Sigmoid colon (tissue), 4 donors: ENCODE results near the gene ABCC1.

Experiments used
- CTCF ChIP-seq, 4 experiments: fragments of 450-650 bp in 3 of 4; fragments of 200-600 bp in 1 of 4; IDR thresholded peaks; one replicate each; pipeline ENCODE4 v1.5.1; 2016 to 2019; ENCODE audit warnings: antibody characterized with exemption in 4 of 4, mild to moderate bottlenecking in 3 of 4, moderate library complexity in 2 of 4
- POLR2AphosphoS5 ChIP-seq, 4 donors: sonication (generic); formaldehyde crosslinking; IDR thresholded peaks; one replicate each; pipeline ENCODE4 v1.6.1; 2017; ENCODE audit warnings: antibody characterized with exemption in 4 of 4

GRCh38 chr16:16095646-16096045 is 146.2 kb downstream of the ABCC1 start:
- no peak for TF ChIP-seq CTCF (IDR thresholded peaks at IDR 0.05)
- no peak for TF ChIP-seq POLR2AphosphoS5 (IDR thresholded peaks at IDR 0.05)
